NCI-H187 (cell line): Measurements from ENCODE around the gene SOST.

Experiments used
- DNase-seq, 2 experiments: peaks; one replicate each; lab custom pipeline; 2025; lab: John Stamatoyannopoulos, UW

SOST gene

DNA sequence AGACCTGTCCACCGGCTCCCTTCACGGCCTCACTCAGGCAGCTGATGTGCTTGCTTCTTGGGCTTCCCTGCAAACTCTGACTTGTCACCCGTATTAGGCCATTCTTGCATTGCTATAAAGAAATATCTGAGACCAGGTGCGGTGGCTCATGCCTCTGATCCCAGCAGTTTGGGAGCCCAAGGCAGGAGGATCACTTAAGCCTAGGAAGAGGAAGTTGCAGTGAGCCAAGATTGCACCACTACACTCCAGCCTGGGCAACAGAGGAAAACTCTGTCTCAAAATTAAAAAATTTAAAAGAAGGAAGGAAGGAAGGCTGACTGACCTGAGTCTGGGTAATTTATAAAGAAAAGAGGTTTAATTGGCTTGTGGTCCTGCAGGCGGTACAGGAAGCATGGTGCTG lies 17.0 kb downstream of the SOST start:
- DNase-seq = no peak

DNA sequence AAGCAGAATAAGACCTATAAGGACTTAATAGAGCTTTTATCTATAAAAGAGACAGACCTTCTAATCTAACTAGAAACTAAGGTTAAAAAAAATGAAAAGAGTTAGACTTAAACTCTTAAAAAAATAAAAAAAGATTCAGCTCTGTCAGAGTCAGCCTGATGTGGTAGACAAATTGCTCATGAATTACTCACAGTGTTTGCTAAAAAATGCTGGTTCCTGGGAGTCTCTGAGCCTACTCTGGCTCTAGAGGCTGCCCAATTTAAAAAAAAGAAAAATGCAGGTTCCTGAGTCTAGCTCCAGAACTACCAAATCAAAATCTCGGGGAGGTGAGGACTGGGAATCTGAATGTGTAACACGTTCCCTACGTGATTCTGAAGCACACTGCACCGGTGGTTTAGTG lies 18.1 kb downstream of the SOST start:
- DNase-seq = no peak

DNA sequence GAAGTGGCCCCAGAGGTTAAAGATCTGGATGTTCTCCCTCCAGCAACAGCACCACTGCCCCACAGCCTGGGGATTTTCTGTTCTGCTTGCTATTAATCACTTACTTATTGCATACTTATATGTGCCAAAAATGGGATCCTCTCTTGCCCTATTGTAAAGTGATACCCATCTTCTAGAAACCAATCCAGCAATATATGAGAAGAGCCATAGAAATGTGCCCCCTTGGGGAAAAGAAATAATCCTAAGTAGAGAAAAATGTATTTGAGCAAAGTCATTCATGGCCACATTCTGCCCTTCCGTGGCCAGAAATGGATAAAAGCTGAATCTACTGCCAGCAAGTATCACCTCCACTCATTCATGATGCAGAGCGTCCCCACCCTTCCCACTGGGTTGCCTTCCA lies 20.9 kb downstream of the SOST start:
- DNase-seq = no peak

DNA sequence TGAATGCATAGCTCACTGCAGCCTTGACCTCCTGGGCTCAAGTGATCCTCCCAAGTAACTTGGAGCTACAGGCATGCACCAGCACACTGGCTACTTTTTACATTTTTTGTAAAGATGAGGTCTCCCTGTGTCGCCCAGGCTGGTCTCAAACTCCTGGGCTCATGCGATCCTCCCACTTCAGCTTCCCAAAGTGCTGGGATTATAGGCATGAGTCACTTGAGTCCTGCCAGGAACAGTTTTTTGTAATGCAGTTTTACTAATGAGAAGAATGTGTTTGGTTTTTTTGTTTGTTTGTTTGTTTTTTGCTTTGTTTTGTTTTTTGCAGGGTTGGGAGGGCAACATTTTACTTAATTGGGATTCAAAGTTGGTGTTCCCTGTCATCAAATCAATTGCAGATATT lies 22.2 kb downstream of the SOST start:
- DNase-seq = no peak

DNA sequence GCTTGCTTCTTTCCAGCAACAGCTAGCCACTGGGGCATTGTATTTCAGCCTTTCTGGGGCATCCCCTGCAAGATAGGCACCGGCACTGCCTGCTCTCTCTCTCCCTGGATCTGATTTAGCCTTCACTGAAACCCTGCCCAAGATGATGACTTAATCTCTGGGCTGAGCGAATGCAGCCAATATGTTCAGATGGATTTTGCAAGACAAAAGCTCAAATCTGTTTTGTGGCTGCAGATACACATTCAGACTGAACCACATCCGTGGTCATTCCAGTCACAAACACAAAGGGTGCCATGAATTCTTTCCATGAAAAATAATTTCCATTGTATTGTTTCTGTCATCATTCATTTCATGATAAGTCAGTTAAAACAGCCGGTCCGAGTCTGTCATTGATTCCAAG lies 24.2 kb downstream of the SOST start:
- DNase-seq = no peak

DNA sequence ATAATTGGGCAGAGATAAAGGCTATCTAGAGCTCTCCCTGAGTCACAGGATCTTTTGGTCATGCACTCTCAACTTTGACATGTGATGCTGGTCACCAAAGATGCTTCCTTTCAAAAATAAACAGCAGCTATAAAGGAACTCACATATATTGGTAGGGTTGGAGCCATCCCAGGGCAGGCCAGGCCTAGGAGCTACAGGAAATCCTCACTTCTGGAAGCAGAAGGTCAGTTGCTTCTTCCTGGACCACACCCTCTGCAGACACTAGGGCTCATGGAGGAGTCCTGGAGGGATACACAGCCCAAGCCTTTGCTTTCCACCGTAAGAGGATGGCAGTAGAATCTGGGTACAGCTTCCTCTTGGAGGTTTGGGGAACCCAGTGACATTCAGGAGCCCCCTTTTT lies 24.6 kb downstream of the SOST start:
- no peak for DNase-seq

DNA sequence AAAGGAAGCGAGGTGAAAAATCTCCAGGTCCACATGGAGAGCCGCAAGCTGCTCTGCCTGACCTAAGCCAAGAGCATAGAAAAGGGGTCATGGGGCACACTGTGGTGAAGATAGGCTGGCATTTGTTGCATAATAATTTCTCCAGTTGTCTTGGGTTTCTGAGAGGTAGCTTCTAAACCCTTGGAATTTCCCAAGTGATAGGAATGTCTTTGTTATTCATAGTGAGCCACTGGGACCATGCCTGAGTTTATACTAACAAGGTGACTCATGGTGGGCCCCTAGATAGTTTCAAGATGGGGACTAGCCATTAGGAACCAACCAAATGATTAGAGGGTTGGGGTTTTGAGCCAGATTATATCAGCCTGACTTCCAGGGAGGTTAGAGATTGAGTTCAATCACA lies 25.6 kb downstream of the SOST start:
- no peak for DNase-seq

DNA sequence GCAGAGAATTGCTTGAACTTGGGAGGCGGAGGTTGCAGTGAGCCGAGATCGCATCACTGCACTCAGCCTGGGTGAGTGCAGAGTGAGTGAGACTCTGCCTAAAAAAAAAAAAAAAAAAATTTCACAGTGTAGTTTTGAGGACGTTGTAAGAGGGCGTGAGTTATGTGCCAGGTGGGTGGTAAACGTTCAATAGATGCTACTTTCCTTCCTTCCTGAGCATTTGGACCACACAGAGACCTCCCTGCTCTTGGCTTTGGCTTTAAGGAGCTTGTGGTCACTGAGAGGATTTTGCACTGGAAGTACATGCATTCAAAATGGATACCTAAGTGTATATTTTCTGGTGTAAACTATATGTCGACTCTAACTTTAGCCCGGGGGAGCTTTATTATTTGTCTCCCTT lies 30.5 kb downstream of the SOST start:
- DNase-seq = no peak

DNA sequence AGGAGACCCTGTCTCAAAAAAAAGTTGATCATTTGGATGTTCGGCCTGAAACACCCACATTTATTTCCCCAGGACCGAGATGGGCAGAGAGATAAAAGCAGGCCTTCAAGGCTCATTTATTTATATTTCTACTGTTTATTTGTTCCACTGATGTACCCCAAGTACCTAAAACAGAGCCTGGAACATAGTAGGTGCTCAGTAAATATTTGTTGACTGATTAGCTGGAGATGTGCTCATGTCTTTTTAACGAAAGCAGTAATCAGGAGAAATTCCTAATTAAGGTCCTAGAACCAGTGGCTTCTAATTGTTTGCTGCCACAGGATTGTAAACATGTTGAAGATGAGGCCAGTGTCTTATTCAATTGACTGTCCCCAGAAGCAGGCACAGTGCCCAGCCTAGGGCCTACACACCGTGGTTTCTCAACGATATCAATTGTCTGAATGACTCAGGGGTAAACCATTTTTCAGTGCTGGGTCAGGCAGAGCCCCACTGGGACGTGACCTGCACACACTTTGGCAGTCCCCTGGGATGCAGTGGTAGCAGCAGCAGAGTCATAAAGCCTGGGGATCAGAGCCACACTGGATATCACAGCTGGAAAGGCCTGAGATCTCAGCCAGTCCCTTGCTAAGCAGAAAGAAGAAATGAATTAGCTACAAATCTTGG lies 34.8 kb downstream of the SOST start:
- DNase-seq = no peak

DNA sequence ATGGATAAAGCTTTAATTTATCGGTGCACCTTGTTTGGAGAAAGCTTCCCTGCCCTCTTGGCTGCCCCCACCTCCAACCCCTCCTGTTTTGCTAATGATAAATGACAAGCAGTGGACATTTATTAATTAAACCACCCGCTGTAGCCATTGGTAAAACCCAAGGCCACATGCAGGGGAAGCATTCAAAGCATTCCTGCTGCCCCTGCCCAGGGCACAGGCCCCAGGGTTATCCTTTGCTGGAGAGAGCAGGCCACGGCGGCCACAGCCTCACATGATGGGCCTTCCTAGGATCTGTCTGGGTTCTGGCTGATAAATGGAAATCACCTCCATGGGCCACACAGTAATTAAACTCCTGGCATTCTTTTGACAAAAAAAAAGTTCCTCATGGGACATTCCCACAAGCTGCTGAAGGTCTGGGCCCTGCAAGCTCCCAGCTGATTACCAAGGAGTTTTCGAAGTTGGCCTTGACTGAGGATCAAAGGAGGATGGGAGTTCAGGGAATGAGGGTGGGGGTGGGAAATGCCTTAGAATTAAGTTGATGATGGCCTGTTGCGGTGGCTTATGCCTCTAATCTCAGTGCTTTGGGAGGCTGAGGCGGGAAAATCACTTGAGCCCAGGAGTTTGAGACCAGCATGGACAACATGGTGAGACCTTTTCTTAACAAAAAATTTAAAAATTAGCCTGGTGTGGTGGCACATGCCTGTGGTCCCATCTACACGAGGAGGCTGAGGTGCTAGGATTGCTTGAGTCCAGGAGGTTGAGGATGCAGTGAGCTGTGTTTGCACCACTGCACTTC lies 35.5 kb downstream of the SOST start:
- no peak for DNase-seq

DNA sequence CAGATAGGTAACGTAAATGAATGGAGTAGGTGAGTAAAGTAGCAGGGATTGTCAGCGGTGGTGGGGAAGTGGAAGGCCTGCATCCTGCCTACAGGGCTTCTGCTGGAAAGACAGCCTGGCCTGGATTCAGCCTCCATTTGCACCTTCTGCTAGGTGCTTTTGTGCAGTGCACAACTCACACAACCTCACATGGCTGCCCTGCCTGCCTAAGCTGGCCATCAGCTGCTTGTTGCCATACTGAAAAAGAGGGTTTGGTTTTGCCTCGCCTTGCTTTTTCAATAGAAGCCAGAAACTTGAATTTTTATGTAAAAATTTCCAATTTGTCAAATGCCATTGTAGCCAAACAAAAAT lies 36.3 kb downstream of the SOST start:
- no peak for DNase-seq

DNA sequence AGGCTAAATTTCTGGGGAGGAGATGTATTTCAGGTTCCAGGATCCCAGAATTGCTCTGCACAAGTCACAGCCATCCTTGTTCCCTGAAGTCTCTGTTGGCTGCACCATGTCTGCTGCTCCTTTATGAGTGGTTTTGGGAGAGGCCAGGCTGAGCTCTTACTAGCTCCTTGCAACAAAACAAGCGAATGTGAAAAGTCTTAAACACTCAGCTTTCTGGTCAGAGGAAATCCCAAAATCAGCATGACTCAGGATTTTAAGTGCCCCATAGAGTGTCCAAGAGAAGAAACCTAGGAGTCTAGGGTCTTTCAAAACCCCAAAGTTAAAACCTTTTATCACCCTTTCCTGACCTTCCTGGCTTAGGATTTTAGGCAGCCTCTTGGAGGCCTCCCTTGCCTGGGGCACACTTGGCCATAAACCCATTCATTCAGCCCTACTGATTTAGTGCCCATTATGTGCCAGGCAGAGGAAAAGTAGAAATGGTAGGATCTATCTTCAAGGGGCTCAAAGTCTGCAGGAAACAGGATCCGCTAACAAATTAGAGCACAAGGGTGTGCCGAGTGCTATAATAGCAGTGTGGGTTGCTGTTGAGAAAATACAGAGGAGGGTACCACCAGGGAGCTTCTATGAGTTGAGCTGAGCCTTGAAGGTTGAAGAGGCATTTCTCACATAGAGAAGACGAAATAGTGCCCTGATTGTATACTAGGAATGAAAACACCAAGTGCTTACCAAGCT lies 36.9 kb downstream of the SOST start:
- DNase-seq = no peak

DNA sequence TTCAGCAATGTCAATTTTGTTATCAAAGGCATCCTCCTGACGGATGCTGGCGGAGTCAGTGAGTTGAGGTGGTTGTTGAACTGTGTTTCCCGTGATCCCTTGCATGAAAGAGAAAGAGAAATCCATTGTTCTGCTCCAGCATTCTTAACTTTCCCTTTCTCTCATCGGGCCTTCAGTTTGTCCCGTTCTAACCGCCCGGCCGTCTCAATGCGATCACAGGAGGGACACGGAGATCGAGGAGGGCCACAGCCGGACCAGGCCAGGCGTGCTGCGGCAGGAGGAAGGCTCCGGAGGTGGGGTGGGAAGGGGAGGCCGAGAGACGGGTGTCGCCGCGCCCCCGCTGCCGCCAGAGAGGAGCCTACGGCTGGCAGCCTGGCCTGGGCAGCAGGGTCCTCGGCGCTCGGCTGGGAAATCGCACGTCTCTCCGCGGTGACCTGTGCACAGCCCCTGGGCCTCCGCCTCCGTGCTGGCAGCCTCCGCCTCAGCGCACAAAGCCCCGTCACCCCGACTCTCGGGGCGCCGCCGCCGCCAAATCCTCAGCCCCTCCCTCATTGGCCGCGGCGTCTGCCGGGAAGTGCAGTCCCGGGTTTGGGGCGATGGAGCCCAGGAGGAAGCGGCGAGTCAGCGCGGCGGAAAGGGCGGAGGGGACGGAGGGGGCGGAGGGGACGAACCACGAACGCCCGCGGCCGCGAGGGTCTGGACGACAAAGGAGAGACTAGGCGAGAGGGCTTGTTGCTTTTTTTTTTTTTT lies 38.1 kb downstream of the SOST start:
- peak in 1 of 2 experiments; percentile 55 for DNase-seq

DNA sequence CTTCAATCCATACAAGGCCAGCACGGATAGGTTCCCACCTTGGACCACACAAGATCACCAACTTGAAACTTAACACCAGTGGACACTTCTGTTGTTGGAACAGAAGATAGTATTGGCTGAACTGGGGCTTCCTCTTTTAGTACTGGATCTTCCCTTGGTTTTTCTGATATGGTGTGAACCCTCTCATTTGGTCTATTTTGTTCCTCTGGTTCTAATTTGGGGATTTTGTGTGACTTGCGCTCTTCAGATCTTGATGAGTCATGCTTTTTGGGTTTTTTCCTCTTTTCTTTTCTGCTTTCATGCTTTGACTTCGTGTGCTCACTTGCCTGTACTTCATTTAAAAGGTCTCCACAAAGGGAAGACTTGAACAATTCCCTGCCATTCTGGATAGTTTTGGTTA lies 39.0 kb downstream of the SOST start:
- no peak for DNase-seq

DNA sequence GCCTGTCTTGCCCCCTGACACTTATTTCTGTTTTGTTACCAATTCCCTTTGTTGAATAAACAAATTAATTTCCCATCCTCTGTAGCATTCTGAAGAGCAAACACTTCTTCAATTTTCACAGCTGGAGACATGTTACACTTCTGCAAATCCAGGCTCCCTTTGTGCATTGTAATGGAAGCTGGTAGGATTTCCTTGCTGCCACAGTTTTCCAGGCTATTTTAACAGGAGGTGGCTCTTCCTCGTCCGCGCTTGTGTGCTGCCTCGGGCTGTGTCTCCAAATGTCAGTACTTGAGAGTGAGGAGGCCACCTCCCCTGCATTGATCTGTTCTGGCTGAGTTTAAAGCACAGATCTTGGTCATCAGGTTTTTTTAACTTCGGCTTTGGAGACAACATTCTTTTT lies 40.0 kb downstream of the SOST start:
- no peak for DNase-seq

DNA sequence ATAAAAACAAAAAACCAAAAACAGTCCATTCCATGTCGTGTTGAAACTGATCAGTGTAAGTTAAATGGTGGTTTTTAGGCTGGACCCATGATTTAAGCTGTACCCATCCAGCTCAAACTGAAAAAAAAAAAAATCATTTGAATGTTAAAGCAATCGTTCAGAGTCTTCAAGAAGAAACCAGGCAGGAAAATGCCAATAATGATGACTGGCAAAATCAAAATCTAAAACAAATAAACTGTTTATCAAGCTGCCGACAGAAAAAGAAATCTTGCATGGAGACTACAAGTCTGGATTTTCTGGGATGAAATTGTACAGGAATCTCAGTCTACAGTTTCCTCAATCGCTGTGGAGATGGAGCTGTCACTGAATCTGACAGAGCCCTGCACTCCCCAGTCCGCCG lies 40.7 kb downstream of the SOST start:
- no peak for DNase-seq

DNA sequence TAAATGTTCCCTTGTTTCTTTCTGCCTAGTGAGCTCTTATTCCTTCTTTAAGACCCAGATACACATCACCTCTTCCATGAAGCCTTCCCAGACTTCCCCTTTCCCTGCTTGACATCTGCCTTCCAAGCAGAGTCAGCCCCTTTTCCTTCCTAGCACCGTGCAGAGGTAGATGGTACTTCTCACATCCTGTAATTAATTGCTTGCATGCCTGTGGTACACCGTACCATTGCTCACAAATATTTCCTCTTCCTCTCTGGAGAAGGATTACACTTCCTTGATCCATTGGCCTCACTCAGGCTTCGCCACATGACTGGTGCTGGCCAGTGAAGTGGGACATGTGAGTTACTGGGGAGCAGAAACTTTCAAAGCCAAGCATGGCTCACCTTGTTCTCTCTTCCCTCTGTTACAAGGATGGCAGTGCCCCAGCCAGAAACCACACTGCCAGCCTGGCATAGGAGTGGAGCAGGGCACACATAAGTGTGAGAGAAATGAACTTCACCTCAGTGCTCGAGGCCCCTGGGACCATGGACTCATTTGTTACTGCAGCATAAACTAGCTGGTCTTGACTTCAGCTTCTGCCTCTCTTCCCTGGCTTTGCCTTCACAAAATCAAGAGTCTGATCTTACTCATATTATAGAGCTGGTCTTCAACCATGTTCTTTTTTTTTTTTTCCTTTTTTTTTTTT lies 44.0 kb downstream of the SOST start:
- DNase-seq = no peak

DNA sequence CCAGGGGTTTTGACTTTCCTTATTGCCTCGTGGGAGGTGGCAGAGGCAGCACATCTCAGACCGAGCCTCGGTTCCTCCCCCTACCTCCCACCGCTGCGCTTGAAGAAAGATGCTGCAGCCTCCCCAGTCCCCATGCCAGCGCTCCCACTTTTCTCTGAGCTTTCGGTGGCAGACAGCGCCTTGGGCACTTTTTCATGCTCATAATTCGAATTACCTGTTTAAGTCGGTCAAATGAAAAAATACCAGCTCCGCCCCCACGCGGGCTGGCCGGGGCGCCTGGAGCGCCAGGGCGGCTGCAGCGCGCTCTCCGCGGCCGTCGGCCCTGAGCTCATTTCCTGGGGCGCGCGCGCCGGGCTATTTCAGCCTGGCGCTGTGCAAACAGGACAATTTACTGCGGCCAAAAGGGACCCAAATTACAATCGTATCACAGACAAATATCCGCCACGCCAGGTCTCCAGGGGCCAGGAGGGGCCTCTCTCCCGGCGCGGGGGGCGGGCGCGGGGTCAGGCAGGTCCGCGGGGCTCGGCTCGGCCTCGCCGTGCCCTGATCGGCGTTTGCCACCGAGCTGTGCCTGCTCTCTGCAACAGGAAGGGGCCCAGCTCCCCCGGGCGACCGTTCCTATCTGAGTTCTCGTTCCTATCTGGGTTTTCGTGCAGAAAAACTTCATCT lies 45.0 kb downstream of the SOST start:
- no peak for DNase-seq

DNA sequence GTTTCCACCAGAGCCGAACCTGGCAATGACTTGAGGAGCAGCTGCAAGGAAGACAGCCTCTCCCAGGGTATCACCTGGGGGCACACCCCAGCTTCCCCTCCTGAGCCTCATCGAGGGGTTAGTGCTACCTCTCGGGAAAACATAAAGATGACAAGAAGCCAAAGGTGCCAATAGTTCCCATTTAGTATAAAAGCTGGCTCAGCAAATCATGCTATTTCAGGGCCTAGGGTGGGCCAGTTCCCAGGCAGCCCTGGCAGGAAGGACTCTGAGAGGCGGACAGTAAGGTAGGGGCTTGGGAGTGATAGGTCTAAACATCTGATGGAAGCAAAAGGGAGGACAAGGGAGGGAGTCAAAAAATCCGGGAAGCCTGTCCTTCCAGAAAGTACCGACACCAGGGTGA lies 46.2 kb downstream of the SOST start:
- no peak for DNase-seq

DNA sequence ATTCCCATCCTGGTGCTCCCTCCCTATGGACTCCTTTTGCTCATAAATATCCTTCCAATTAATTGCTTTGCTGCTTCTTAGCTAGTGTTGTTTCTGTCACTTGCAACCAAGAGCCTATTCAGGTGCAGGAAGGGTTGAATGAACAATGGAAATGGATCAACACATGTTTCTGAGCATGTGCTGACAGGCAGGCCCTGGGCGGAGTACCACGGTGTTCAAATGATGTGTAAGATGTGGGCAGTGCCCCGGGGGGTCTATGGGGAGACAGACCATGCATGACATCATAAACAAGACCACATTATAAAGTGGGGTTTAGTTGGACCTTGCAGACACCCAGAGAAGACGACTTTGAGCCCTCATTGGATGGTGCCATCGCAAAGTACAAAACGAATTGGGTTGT lies 48.5 kb downstream of the SOST start:
- no peak for DNase-seq

DNA sequence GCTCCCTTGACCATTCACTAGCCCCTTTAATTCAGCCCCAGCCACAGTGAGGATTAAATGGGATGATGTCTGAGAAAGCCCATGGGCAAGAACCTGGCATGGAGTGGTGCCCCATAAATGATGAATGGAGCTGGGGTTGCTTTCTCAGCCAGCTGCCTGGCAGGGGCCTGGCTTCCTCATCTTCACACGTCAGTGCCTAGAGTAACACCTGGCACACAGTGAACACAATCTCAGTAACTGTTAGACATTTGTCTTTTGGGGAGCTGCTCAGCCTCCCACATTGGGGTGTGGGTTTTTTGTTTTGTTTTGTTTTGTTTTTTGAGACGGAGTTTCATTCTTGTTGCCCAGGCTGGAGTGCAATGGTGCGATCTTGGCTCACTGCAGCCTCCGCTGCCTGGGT lies 49.4 kb downstream of the SOST start:
- no peak for DNase-seq
